Gastrocnemius medialis (tissue), 4 donors: ENCODE results near the gene OIP5. TPM values are rescaled to one million over a fixed set of nuclear protein-coding genes. Genes with fewer than 3 reads are reported as not detected.

ENCODE experiments used
- ATAC-seq, 2 donors: fragments of 150-250 bp; one replicate each; pipeline ENCODE4 v1.9.1; 2016
- DNase-seq, 2 donors: peaks; one replicate each; pipeline ENCODE4 v3.0.0-alpha.2; 2019
- H3K27ac ChIP-seq, 4 donors: fragments of 200-600 bp; sonication (generic); 1 replicate in 1 of 4; 2 replicates in 3 of 4; pipeline ENCODE4 v1.5.1; 2016 to 2018; ENCODE audit warnings: mild to moderate bottlenecking in 2 of 4, moderate library complexity in 1 of 4
- H3K27me3 ChIP-seq, 3 donors: fragments of 200-600 bp; sonication (generic) in 2 of 3; 1 replicate in 1 of 3; 2 replicates in 2 of 3; pipeline versions ENCODE4 v1.5.1 to v1.6.0; 2016 to 2019; ENCODE audit warnings: mild to moderate bottlenecking in 1 of 3, moderate library complexity in 1 of 3
- H3K36me3 ChIP-seq, 2 donors: fragments of 200-600 bp; sonication (generic) in 1 of 2; one replicate each; pipeline ENCODE4 v1.5.1; 2017 to 2018
- H3K4me1 ChIP-seq, 2 donors: fragments of 200-600 bp; sonication (generic) in 1 of 2; one replicate each; pipeline ENCODE4 v1.5.1; 2016 to 2017; ENCODE audit warnings: mild to moderate bottlenecking in 2 of 2
- H3K4me3 ChIP-seq, 4 donors: fragments of 200-600 bp; sonication (generic) in 3 of 4; 1 replicate in 1 of 4; 2 replicates in 3 of 4; pipeline ENCODE4 v1.5.1; 2016 to 2019; ENCODE audit warnings: mild to moderate bottlenecking in 2 of 4
- H3K9me3 ChIP-seq, 3 donors: fragments of 200-600 bp; sonication (generic) in 2 of 3; 1 replicate in 1 of 3; 2 replicates in 2 of 3; pipeline ENCODE4 v1.5.1; 2016 to 2019
- POLR2A ChIP-seq, 2 donors: fragments of 450-650 bp; IDR thresholded peaks; one replicate each; pipeline ENCODE4 v1.6.1; 2017; ENCODE audit warnings: antibody characterized with exemption in 2 of 2, mild to moderate bottlenecking in 2 of 2, moderate library complexity in 2 of 2
- in situ Hi-C, 4 donors: fragments of 200-750 bp; cut with MboI; loops; one replicate each; pipeline versions ENCODE4 v1.15.0 to v1.8.0; 2017; ENCODE audit warnings: low sequenced_read_pairs in 4 of 4
- intact Hi-C: fragments of 100-400 bp; cut with DNase I; formaldehyde crosslinking; loops from one replicate; pipeline ENCODE4 v1.15.1; 2023; ENCODE audit warnings: low total_unique reads
- total RNA-seq, 4 donors: library from RNA; depleted of rRNA; stranded (reverse); fragments of >200 nt; gene quantifications; one replicate each; pipeline versions ENCODE4 v1.1.0 to v1.2.3, GENCODE V29; 2016
- TF ChIP-seq, protein P1 (sequence below), 5 experiments: fragments of 450-650 bp in 3 of 5; fragments of 200-600 bp in 2 of 5; sonication (generic) in 2 of 5; IDR thresholded peaks in 4 of 5; conservative IDR thresholded peaks in 1 of 5; 1 replicate in 4 of 5; 2 replicates in 1 of 5; pipeline ENCODE4 v1.5.1; 2016 to 2019; ENCODE audit warnings: antibody characterized with exemption in 5 of 5, mild to moderate bottlenecking in 3 of 5, moderate library complexity in 3 of 5

The OIP5 gene
- total RNA-seq, 4 donors from 2014 or later, result 1.9 to 7.8 (median 4.0) TPM

DNA sequence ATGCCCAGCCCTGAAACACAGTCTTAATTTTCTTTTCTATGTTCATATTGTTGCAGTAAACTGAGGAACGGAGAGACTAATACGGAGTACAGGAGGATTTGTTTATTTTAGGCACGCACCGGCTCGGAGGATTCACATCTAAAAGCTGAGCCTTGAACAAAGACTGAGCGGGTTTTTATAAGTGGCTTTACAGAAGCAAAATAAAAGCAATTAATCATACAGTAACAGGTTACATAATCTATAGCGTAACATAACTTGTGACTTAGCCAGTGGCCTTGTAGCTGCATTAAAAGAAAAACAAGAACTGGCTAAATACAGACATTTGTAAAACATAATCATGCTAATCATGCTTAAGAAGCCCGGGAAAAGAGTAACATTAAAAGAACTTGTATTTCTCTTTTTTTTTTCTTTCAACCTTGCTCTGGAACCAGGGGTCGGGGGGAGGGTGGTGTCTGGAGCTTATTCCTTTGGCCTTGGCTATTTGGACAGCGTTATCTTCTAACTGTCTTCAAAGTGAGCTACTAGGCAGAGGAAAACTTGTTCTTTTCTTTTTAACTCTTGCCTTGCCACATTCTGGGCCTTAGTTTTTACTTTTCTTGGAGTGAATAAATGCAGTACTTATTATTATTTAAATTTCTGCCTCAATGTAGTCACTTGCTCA lies 17.8 kb upstream of the OIP5 start:
- no peak for DNase-seq
- Histone ChIP-seq H3K4me3 (no peak overlapping the region), H3K27me3 (no peaks in the 10 kb centered on the region), H3K4me1 (peaks cover 6 to 20% of the 10 kb centered on the region in 2 donors), H3K36me3 (no peaks in the 10 kb centered on the region), H3K9me3 (no peaks in the 10 kb centered on the region), H3K27ac (peak overlapping the region; percentile 76 to 89 (median 88))
- ATAC-seq, result no peak
- in situ Hi-C loops, result no loop called here
- TF ChIP-seq, protein P1, sequence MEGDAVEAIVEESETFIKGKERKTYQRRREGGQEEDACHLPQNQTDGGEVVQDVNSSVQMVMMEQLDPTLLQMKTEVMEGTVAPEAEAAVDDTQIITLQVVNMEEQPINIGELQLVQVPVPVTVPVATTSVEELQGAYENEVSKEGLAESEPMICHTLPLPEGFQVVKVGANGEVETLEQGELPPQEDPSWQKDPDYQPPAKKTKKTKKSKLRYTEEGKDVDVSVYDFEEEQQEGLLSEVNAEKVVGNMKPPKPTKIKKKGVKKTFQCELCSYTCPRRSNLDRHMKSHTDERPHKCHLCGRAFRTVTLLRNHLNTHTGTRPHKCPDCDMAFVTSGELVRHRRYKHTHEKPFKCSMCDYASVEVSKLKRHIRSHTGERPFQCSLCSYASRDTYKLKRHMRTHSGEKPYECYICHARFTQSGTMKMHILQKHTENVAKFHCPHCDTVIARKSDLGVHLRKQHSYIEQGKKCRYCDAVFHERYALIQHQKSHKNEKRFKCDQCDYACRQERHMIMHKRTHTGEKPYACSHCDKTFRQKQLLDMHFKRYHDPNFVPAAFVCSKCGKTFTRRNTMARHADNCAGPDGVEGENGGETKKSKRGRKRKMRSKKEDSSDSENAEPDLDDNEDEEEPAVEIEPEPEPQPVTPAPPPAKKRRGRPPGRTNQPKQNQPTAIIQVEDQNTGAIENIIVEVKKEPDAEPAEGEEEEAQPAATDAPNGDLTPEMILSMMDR (IDR thresholded peaks at IDR 0.05 in 4 of 5, conservative IDR thresholded peaks at IDR 0.05 in 1 of 5), result no peak
- no peak for TF ChIP-seq POLR2A (IDR thresholded peaks at IDR 0.05)
- intact Hi-C loops, result no loop called here

GRCh38 chr15:41347236-41347635 lies 14.8 kb upstream of the OIP5 start:
- in situ Hi-C loops (loop anchor here in 1 of 4 donors (25.0 kb wide), 1 partner anchor 235 kb away; the partner anchor contains the start of gene INO80), intact Hi-C loops (loop anchor here (5.0 kb wide), 2 partner anchors 70 to 115 kb away; partner anchors contain the start of genes CHP1, EXD1 and RTF1)
- peak overlapping the region in 1 of 4 donors; percentile 44 for H3K27ac ChIP-seq
- no peaks in the 10 kb centered on the region for H3K9me3 ChIP-seq
- no peak overlapping the region for H3K4me3 ChIP-seq
- no peaks in the 10 kb centered on the region for H3K27me3 ChIP-seq
- no peak for TF ChIP-seq POLR2A (IDR thresholded peaks at IDR 0.05)
- TF ChIP-seq, protein P1 (IDR thresholded peaks at IDR 0.05 in 4 of 5, conservative IDR thresholded peaks at IDR 0.05 in 1 of 5), result no peak
- DNase-seq (no peak), ATAC-seq (no peak)
- H3K36me3 ChIP-seq, result no peaks in the 10 kb centered on the region
- peaks cover 6 to 20% of the 10 kb centered on the region in 2 donors for H3K4me1 ChIP-seq

- no peaks in the 10 kb centered on the region for H3K4me1 ChIP-seq
- intact Hi-C loops, result no loop called here
- no peak overlapping the region for H3K27ac ChIP-seq
- DNase-seq (no peak), ATAC-seq (no peak)
- no peak for TF ChIP-seq POLR2A (IDR thresholded peaks at IDR 0.05)
- TF ChIP-seq, protein P1 (IDR thresholded peaks at IDR 0.05 in 4 of 5, conservative IDR thresholded peaks at IDR 0.05 in 1 of 5), result no peak
- no peaks in the 10 kb centered on the region for H3K27me3 ChIP-seq
- H3K4me3 ChIP-seq, result no peak overlapping the region
- no peaks in the 10 kb centered on the region for H3K36me3 ChIP-seq
- H3K9me3 ChIP-seq, result no peaks in the 10 kb centered on the region
- in situ Hi-C loops, result loop anchor here in 1 of 4 donors (25.0 kb wide), 1 partner anchor 229 kb away; the partner anchor contains the start of gene INO80
These were observed 9.1 kb upstream of the OIP5 start for GRCh38 chr15:41341519-41341918.

DNA sequence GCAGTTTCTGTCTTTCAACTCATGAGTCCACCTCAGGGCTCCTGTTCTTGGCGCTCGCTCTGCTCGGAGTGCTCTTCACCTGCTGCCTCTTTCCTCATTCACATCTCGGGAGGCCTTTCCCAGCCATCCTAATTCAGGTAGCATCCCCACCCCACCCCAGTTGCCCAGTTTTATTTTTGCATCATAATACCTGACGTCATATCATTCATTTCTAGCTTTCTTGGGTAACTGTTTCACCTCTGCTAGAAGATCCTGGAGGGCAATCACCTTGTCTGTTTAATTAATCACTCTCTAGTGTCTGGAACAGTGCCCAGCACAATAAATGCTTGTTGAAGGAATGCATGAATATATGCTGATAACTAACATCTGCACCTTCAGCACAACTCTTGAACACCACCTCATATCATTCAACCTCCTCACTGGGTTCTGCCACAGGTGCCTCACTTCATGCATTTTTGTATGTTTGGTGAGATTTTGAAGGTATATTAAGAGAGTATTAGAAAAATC lies 7.9 kb upstream of the OIP5 start:
- no peak for TF ChIP-seq POLR2A (IDR thresholded peaks at IDR 0.05)
- TF ChIP-seq, protein P1 (IDR thresholded peaks at IDR 0.05 in 4 of 5, conservative IDR thresholded peaks at IDR 0.05 in 1 of 5), result no peak
- no peak overlapping the region for H3K4me3 ChIP-seq
- no peaks in the 10 kb centered on the region for H3K27me3 ChIP-seq
- H3K9me3 ChIP-seq, result no peaks in the 10 kb centered on the region
- H3K4me1 ChIP-seq, result no peaks in the 10 kb centered on the region
- intact Hi-C loops (no loop called here), in situ Hi-C loops (loop anchor here in 1 of 4 donors (25.0 kb wide), 1 partner anchor 228 kb away; the partner anchor contains the start of gene INO80)
- no peak for DNase-seq
- H3K27ac ChIP-seq, result no peak overlapping the region
- H3K36me3 ChIP-seq, result no peaks in the 10 kb centered on the region
- ATAC-seq, result no peak
